ENCODE data around the gene TAS2R38.
"Not testable (repeated sequence)": the region's sequence is repeated elsewhere in the genome, so short reads cannot be mapped to it uniquely, and the experiment has no call there.

TAS2R38 gene

GRCh38 chr7:141991140-141991539, 17.6 kb upstream of the TAS2R38 start:
- TF ChIP-seq POLR2A (IDR thresholded peaks at IDR 0.05; ENCODE audit: low read depth, low read length) = no peak
- no peak for DNase-seq (ENCODE audit: insufficient read length, low spot score)
- no peak for FAIRE-seq

DNA sequence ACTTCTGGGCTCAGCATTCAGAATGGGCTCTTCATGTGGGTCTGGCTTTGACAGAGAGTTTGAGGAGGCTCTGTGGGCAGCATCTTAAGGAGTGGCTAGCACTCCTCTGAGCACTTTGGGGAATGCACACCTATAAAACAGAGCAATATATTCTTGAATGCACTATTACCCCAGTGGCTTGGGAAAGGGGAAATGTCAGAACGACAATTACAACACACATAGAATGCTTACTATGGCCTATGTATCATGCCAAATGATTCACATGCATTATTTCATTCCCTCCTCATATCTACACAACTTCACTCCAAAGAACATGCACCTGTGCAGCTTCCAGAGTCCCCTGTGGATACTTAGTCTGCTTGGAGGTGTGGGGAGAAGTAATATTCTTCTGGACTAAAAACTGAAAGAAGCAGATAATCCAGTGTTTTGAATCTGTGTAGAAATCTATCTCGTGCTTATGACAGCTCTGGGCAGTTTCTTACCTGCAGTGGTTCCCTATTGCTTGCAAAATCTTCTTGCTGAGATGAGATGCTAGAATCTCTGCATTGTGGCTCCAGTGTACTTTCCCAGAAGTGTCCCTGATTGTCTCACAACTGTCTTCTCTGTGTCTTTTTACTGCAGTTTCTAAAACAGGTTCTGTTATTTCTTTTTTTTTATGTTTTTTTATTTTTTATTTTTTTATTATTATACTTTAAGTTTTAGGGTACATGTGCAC, 16.6 kb upstream of the TAS2R38 start:
- DNase-seq (ENCODE audit: insufficient read length, low spot score) (no peak), FAIRE-seq (no peak)
- TF ChIP-seq POLR2A (IDR thresholded peaks at IDR 0.05; ENCODE audit: low read depth, low read length) = no peak

DNA sequence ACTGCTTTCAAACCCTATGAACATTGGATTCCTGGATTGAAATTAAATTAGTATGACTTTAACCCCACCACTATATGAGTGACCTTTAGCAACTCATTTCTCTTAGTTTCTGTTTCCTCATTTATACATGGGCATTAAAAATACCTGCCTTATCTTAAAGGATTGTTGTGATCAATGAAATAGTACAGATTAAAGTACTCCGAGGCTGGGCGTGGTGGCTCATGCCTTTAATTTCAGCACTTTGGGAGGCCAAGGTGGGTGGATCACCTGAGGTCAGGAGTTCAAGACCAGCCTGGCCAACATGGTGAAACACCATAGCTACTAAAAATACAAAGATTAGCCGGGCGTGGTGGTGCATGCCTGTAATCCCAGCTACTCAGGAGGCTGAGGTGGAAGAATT, 14.2 kb upstream of the TAS2R38 start:
- not testable (repeated sequence) for FAIRE-seq; DNase-seq (ENCODE audit: insufficient read length, low spot score)

DNA sequence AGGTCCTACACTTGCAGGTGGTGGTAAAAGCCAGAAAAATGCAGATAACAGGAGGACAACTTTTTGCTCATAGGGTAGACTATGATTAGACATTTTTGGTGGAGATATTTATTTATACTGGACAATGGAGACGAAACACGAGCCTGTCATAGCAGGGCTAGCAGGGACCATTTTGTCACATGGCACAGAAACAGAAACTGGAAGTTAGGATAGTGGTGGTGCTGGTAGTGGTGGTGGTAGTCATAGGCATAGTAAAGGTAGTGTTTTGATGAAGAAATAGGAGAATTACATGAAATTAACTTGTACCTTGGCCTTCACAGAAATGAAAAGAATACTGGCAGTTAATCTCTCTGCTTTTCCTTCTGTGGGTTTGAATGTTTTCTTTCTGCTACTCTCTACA, 13.3 kb upstream of the TAS2R38 start:
- FAIRE-seq (no peak), DNase-seq (ENCODE audit: insufficient read length, low spot score) (no peak)
- no peak for TF ChIP-seq POLR2A (IDR thresholded peaks at IDR 0.05; ENCODE audit: low read depth, low read length)

DNA sequence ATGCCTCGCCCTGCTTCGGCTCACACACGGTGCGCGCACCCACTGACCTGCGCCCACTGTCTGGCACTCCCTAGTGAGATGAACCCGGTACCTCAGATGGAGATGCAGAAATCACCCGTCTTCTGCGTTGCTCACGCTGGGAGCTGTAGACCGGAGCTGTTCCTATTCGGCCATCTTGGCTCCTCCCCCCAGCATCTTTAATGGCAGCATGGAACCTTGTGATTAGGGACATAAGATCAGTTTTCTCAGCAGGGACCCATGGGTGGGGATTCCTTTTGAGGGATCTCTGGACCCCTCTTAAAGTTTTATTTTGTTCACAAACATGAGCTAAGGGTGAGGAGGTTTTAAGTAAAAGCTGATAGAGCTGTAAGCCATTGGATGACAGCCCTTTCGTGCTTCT, 12.4 kb upstream of the TAS2R38 start:
- not testable (repeated sequence) for DNase-seq (ENCODE audit: insufficient read length, low spot score); FAIRE-seq

GRCh38 chr7:141979568-141979967, 6.0 kb upstream of the TAS2R38 start:
- no peak for FAIRE-seq
- no peak for DNase-seq (ENCODE audit: insufficient read length, low spot score)
- no peak for TF ChIP-seq POLR2A (IDR thresholded peaks at IDR 0.05; ENCODE audit: low read depth, low read length)

DNA sequence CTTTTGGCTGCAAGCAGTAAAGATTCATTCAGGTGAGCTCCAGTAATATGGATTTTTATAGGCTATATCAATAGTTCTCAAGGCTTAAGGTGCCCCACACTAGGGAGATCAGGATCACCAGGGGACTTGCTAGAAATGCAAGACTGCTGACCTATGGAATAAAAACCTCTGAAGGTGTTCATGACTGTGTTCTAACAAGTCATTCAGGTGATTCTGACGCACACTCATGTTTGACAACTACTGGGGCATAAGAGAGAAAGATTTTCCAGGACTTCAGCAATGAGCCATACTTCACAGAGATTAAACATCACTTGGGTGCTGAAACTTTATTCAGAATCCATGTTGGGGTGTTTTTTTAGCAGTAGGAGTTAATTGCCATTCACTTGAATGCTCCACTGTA, 4.8 kb upstream of the TAS2R38 start:
- DNase-seq (ENCODE audit: insufficient read length, low spot score) = no peak
- no peak for FAIRE-seq
- TF ChIP-seq POLR2A (IDR thresholded peaks at IDR 0.05; ENCODE audit: low read depth, low read length) = no peak

DNA sequence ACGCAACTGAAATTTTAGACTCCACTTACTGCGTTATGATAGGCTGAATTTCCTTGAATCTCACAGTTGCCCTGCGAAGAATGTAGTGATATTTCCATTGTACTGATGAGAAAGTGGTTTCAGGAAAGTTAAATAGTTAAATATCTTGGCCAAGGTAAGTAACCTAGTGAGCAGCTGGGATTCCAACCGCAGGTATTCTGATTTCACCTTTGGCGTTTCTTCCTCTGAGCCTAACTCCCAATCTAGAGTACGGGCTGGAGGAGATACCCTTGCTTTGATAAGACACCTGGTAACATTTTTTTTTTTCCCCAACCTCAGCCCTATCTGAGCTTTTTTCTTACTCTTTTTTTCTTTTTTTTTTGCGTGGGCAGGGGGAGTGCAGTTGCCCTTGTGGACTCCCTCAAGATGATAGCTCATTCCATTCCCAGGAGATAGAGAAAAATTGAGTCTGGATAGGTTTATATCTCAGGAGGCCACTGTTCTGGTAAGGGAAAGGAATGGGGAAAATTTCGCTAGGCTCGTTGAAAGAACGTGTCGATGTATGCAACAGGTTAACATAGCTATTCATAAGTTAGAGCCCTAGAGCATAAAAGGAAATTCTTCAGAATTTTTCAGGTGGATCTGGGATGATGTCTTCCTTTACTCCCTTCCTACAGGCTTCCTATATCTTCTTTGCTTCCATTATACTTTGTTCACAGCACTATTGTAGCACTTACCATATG, 3.1 kb upstream of the TAS2R38 start:
- FAIRE-seq = no peak
- TF ChIP-seq POLR2A (IDR thresholded peaks at IDR 0.05; ENCODE audit: low read depth, low read length) = no peak
- no peak for DNase-seq (ENCODE audit: insufficient read length, low spot score)

GRCh38 chr7:141975806-141976523, 2.4 kb upstream of the TAS2R38 start:
- TF ChIP-seq POLR2A (IDR thresholded peaks at IDR 0.05; ENCODE audit: low read depth, low read length) = no peak
- FAIRE-seq = no peak
- DNase-seq (ENCODE audit: insufficient read length, low spot score) = peak; percentile 65

DNA sequence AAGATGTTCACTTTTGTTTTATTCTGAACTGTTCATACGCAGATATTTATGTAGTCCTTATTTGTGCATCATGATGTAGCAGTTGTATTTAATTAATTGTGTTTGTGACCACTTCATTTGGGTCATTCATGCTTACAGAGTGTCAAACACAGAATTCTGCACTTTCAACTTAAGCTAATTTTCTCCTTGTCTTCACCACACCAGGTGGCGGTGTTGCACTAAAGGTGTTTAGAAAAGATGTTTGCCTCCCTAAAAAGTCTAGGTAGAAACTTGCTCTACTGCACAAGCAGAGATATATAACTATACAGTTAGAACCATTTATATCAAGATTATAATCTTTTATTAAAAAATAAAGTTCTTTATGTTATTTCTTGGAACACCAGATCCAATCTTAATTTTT, 1.3 kb upstream of the TAS2R38 start:
- no peak for TF ChIP-seq POLR2A (IDR thresholded peaks at IDR 0.05; ENCODE audit: low read depth, low read length)
- FAIRE-seq (no peak), DNase-seq (ENCODE audit: insufficient read length, low spot score) (no peak)

GRCh38 chr7:141960687-141961422, 12.7 kb downstream of the TAS2R38 start:
- no peak for TF ChIP-seq POLR2A (IDR thresholded peaks at IDR 0.05; ENCODE audit: low read depth, low read length)
- DNase-seq (ENCODE audit: insufficient read length, low spot score) (no peak), FAIRE-seq (no peak)

GRCh38 chr7:141956084-141956483, 17.5 kb downstream of the TAS2R38 start:
- no peak for FAIRE-seq
- DNase-seq (ENCODE audit: insufficient read length, low spot score) = no peak
- no peak for TF ChIP-seq POLR2A (IDR thresholded peaks at IDR 0.05; ENCODE audit: low read depth, low read length)

DNA sequence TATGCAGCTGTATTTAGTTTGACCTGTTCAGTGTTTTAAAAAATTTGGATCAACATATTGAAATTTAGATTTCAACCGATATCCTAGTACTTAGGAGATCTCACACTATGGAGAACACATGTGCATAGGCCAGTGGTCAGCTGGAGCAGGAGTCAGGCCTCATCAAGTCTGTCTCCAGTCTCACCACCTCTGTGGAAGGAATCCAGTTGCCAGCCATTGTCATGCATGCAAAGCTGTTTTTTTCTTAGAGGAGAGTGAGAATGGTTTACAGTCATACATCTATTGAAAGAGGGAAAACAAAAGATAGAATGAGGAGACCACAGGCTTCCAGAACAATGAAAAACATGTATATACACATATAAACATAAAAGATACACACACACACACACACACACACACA, 19.2 kb downstream of the TAS2R38 start:
- DNase-seq (ENCODE audit: insufficient read length, low spot score) (no peak), FAIRE-seq (no peak)
- TF ChIP-seq POLR2A (IDR thresholded peaks at IDR 0.05; ENCODE audit: low read depth, low read length) = no peak

- FAIRE-seq (no peak), DNase-seq (ENCODE audit: insufficient read length, low spot score) (no peak)
Observed at GRCh38 chr7:141952461-141952860, 21.1 kb downstream of the TAS2R38 start.

More at GRCh38 chr7:141952461-141952860, 21.1 kb downstream of the TAS2R38 start:
- TF ChIP-seq POLR2A (IDR thresholded peaks at IDR 0.05; ENCODE audit: low read depth, low read length) = no peak
